Measurements from ENCODE around the gene SDK2.

SDK2 gene

GRCh38 chr17:73524941-73525679 lies 119.1 kb downstream of the SDK2 start:
- H3K4me3 ChIP-seq (ENCODE audit: low read length), result no peak overlapping the region
- no peak for TF ChIP-seq CTCF (conservative IDR thresholded peaks at IDR 0.05; ENCODE audit: low read depth, low read length)
- no peak for DNase-seq (ENCODE audit: low read depth)

GRCh38 chr17:73522696-73523095 lies 121.5 kb downstream of the SDK2 start:
- no peak for DNase-seq (ENCODE audit: low read depth)
- H3K4me3 ChIP-seq (ENCODE audit: low read length), result no peak overlapping the region
- TF ChIP-seq CTCF (conservative IDR thresholded peaks at IDR 0.05; ENCODE audit: low read depth, low read length), result no peak

GRCh38 chr17:73522107-73522506 lies 122.1 kb downstream of the SDK2 start:
- H3K4me3 ChIP-seq (ENCODE audit: low read length), result no peak overlapping the region
- TF ChIP-seq CTCF (conservative IDR thresholded peaks at IDR 0.05; ENCODE audit: low read depth, low read length), result no peak
- DNase-seq (ENCODE audit: low read depth), result no peak

- DNase-seq (ENCODE audit: low read depth), result no peak
- no peak for TF ChIP-seq CTCF (conservative IDR thresholded peaks at IDR 0.05; ENCODE audit: low read depth, low read length)
Observed at GRCh38 chr17:73521376-73521775, 122.9 kb downstream of the SDK2 start.

GRCh38 chr17:73520369-73520761 lies 123.9 kb downstream of the SDK2 start:
- no peak overlapping the region for H3K4me3 ChIP-seq (ENCODE audit: low read length)
- DNase-seq (ENCODE audit: low read depth), result no peak
- TF ChIP-seq CTCF (conservative IDR thresholded peaks at IDR 0.05; ENCODE audit: low read depth, low read length), result no peak

More at GRCh38 chr17:73521376-73521775, 122.9 kb downstream of the SDK2 start:
- no peak overlapping the region for H3K4me3 ChIP-seq (ENCODE audit: low read length)

GRCh38 chr17:73519714-73520368 lies 124.4 kb downstream of the SDK2 start:
- no peak overlapping the region for H3K4me3 ChIP-seq (ENCODE audit: low read length)
- DNase-seq (ENCODE audit: low read depth), result no peak
- TF ChIP-seq CTCF (conservative IDR thresholded peaks at IDR 0.05; ENCODE audit: low read depth, low read length), result no peak

- no peak overlapping the region for H3K4me3 ChIP-seq (ENCODE audit: low read length)
- no peak for DNase-seq (ENCODE audit: low read depth)
- no peak for TF ChIP-seq CTCF (conservative IDR thresholded peaks at IDR 0.05; ENCODE audit: low read depth, low read length)
Observed at GRCh38 chr17:73519011-73519410, 125.2 kb downstream of the SDK2 start.
